Psoas muscle (tissue), 8 donors: ENCODE results near the gene C10orf67. TPM values are rescaled to one million over a fixed set of nuclear protein-coding genes. Genes with fewer than 3 reads are reported as not detected.
"Not testable (repeated sequence)": the region's sequence is repeated elsewhere in the genome, so short reads cannot be mapped to it uniquely, and the experiment has no call there.

ENCODE experiments used
- ATAC-seq, 4 donors: fragments of 200-7000 bp; cut with Tn5 transposase; one replicate each; pipeline ENCODE4 v1.9.1; 2020; ENCODE audit warnings: moderate library complexity in 3 of 4, mild to moderate bottlenecking in 2 of 4
- DNase-seq, 2 donors: peaks; one replicate each; pipeline ENCODE4 v3.0.0-alpha.2; 2020
- H3K27ac ChIP-seq: fragments of 200-600 bp; one replicate; pipeline ENCODE4 v1.8.0; 2022
- H3K27me3 ChIP-seq, 3 donors: fragments of 200-600 bp in 1 of 3; one replicate each; pipeline versions ENCODE4 v1.6.1 to v1.8.0; 2013 to 2022; ENCODE audit warnings: low read length in 2 of 3, mild to moderate bottlenecking in 2 of 3, moderate library complexity in 1 of 3; ENCODE audit not compliant: insufficient read depth in 3 of 3
- H3K36me3 ChIP-seq, 2 donors: fragments of 200-600 bp in 1 of 2; one replicate each; pipeline versions ENCODE4 v1.6.1 to v1.8.0; 2013 to 2022; ENCODE audit warnings: low read depth in 1 of 2, mild to moderate bottlenecking in 1 of 2, moderate library complexity in 1 of 2; ENCODE audit not compliant: insufficient read depth in 1 of 2
- H3K4me1 ChIP-seq: fragments of 200-600 bp; one replicate; pipeline ENCODE4 v1.8.0; 2022
- H3K4me3 ChIP-seq: fragments of 200-600 bp; one replicate; pipeline ENCODE4 v1.8.0; 2022; ENCODE audit warnings: mild to moderate bottlenecking
- H3K9me3 ChIP-seq: fragments of 200-600 bp; one replicate; pipeline ENCODE4 v1.8.0; 2022
- CTCF ChIP-seq: fragments of 200-600 bp; IDR thresholded peaks from one replicate; pipeline ENCODE4 v1.8.0; 2022; ENCODE audit warnings: antibody characterized with exemption
- WGBS, 3 donors: extraction: QIAGEN DNeasy Blood & Tissue Kit; methylation state at CpG; one replicate each; pipeline versions ENCODE4 v1.1.6 to v1.1.7; 2013; 5-methylcytosine and 5-hydroxymethylcytosine counted together
- intact Hi-C, 2 donors: fragments of 100-400 bp; cut with DNase I; formaldehyde crosslinking; loops; one replicate each; pipeline versions ENCODE4 v1.11.0 to v1.14.2; 2022
- polyA plus RNA-seq, 3 donors: library from polyadenylated mRNA; stranded (reverse); fragments of 200-250 nt; gene quantifications; one replicate each; pipeline ENCODE4 v1.2.3, GENCODE V29; 2013
- total RNA-seq, 4 donors: library from RNA; stranded (reverse); fragmentation: NEBNext Ultra II Directional in 2 of 4; extraction: Animal tissue kit (Norgen Biotek cat#: 25700) in 2 of 4; gene quantifications; one replicate each; pipeline versions ENCODE4 v1.2.1 to v1.2.4, GENCODE V29; 2021 to 2023
- donor health status: healthy with polysubstance abuse.
- donor health status: DM: no; HTN: no; CAD: no; lungs with moderate emphysema.
- donor health status: Bipolar disorder and iron deficiency.
- donor health status: healthy.
- donor health status: DM: yes; HTN: yes; CAD: no.
- donor health status: DM: no; HTN: no; CAD: no.
- donor health status: DM: no; HTN: no; CAD: no.
- donor health status: DM: yes; HTN: yes; CAD: no.

The C10orf67 gene
- total and polyA plus RNA-seq, 7 donors: 0.01 to 0.67 (median 0.06) TPM; not detected in 2

GRCh38 chr10:23262928-23263327 lies 81.7 kb downstream of the C10orf67 start:
- Histone ChIP-seq H3K9me3 (no peaks in the 10 kb centered on the region), H3K36me3 (no peaks in the 10 kb centered on the region), H3K27ac (no peak overlapping the region), H3K27me3 (peaks cover 0 to 2% (median 0%) of the 10 kb centered on the region in 3 donors), H3K4me3 (no peak overlapping the region), H3K4me1 (no peaks in the 10 kb centered on the region)
- no peak for DNase-seq
- WGBS, 3 donors: 90 to 96% (median 95%) methylated on average over 2 of the region's 2 CpGs
- intact Hi-C loops: no loop called here
- ATAC-seq: no peak
- no peak for TF ChIP-seq CTCF

- Histone ChIP-seq H3K4me1 (no peaks in the 10 kb centered on the region), H3K9me3 (no peaks in the 10 kb centered on the region), H3K27me3 (peaks cover 0 to 2% (median 0%) of the 10 kb centered on the region in 3 donors), H3K27ac (no peak overlapping the region), H3K4me3 (no peak overlapping the region), H3K36me3 (no peaks in the 10 kb centered on the region)
- TF ChIP-seq CTCF: no peak
- ATAC-seq (no peak), DNase-seq (no peak)
- intact Hi-C loops: no loop called here
- 41 to 53% (median 44%) methylated on average over 2 of the region's 2 CpGs for WGBS, 3 donors
Observed at GRCh38 chr10:23258516-23258915, 86.1 kb downstream of the C10orf67 start.

- H3K27me3 ChIP-seq: no peaks in the 10 kb centered on the region
- DNase-seq: no peak
- H3K27ac ChIP-seq: no peak overlapping the region
- no peaks in the 10 kb centered on the region for H3K9me3 ChIP-seq
- no peak for TF ChIP-seq CTCF
- 49 to 54% (median 49%) methylated on average over 2 of the region's 2 CpGs for WGBS, 3 donors
- no peak for ATAC-seq
- no peaks in the 10 kb centered on the region for H3K36me3 ChIP-seq
- no peaks in the 10 kb centered on the region for H3K4me1 ChIP-seq
- no peak overlapping the region for H3K4me3 ChIP-seq
- intact Hi-C loops: no loop called here
Observed at GRCh38 chr10:23253780-23254179, 90.8 kb downstream of the C10orf67 start.

GRCh38 chr10:23252859-23253258 lies 91.7 kb downstream of the C10orf67 start:
- H3K4me3 ChIP-seq, H3K9me3 ChIP-seq, ATAC-seq, H3K36me3 ChIP-seq, H3K27ac ChIP-seq, intact Hi-C loops, DNase-seq, H3K27me3 ChIP-seq, H3K4me1 ChIP-seq: not testable (repeated sequence)
- 88 to 93% (median 89%) methylated on average over 4 of the region's 4 CpGs for WGBS, 3 donors

GRCh38 chr10:23241779-23242178 lies 102.8 kb downstream of the C10orf67 start:
- H3K4me3 ChIP-seq, H3K27me3 ChIP-seq, H3K36me3 ChIP-seq, DNase-seq, ATAC-seq, intact Hi-C loops, H3K9me3 ChIP-seq, H3K27ac ChIP-seq, H3K4me1 ChIP-seq: not testable (repeated sequence)
- WGBS, 3 donors: 65 to 82% (median 67%) methylated on average over 1 of the region's 1 CpG

GRCh38 chr10:23238015-23238414 lies 106.6 kb downstream of the C10orf67 start:
- Histone ChIP-seq H3K27me3 (no peaks in the 10 kb centered on the region), H3K27ac (no peak overlapping the region), H3K36me3 (no peaks in the 10 kb centered on the region), H3K4me3 (no peak overlapping the region), H3K9me3 (no peaks in the 10 kb centered on the region), H3K4me1 (no peaks in the 10 kb centered on the region)
- intact Hi-C loops: no loop called here
- DNase-seq (no peak), ATAC-seq (no peak)
- TF ChIP-seq CTCF: no peak
- 52 to 73% (median 73%) methylated on average over 3 of the region's 3 CpGs for WGBS, 3 donors
